ENCODE results near the gene COMT. TPM values are rescaled to one million over a fixed set of nuclear protein-coding genes. Genes with fewer than 3 reads are reported as not detected.
"Not testable (repeated sequence)": the region's sequence is repeated elsewhere in the genome, so short reads cannot be mapped to it uniquely, and the experiment has no call there.

The COMT gene
- total RNA-seq, 1 donor from 2014 or later: 175 TPM

DNA sequence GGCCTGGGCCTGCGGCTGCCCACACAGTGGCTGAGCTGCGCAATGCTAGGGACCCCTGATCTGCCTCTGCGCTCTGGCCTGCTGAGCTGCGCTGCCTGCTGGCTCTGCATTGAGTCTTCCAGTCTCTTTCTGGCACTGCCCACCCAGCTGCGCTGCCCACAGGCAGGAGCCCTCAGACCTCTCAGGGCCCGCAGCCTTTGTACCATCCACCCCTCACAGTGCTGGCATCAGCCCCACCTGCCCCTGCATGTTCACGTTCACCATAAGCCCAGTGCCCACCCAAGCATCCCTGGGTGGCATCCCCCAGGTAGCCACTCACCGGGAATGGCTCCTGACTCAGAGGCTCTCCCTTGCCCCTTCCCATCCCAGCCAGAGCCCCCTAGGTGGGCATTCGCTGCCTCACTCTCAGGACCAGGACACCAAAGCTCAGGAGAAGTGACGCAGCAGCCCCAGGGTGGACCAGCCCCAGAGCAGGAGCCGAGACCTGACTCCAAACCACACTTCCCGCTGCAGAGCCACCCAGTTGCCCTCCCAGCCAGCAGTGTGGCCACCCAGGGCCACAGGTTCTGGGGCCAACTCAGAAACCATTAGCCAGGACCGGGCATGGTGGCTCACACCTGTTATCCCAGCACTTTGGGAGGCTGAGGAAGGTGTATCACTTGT lies 21.7 kb upstream of the COMT start:
- no peaks in the 10 kb centered on the region for H3K4me1 ChIP-seq
- H3K4me3 ChIP-seq: no peak overlapping the region
- no peak for ATAC-seq
- no peaks in the 10 kb centered on the region for H3K27me3 ChIP-seq
- H3K36me3 ChIP-seq: peaks cover 36% of the 10 kb centered on the region
- TF ChIP-seq, protein P1, sequence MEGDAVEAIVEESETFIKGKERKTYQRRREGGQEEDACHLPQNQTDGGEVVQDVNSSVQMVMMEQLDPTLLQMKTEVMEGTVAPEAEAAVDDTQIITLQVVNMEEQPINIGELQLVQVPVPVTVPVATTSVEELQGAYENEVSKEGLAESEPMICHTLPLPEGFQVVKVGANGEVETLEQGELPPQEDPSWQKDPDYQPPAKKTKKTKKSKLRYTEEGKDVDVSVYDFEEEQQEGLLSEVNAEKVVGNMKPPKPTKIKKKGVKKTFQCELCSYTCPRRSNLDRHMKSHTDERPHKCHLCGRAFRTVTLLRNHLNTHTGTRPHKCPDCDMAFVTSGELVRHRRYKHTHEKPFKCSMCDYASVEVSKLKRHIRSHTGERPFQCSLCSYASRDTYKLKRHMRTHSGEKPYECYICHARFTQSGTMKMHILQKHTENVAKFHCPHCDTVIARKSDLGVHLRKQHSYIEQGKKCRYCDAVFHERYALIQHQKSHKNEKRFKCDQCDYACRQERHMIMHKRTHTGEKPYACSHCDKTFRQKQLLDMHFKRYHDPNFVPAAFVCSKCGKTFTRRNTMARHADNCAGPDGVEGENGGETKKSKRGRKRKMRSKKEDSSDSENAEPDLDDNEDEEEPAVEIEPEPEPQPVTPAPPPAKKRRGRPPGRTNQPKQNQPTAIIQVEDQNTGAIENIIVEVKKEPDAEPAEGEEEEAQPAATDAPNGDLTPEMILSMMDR (IDR thresholded peaks at IDR 0.05): no peak
- intact Hi-C loops (cut with DNase I): no loop called here
- H3K27ac ChIP-seq: no peak overlapping the region
- no peaks in the 10 kb centered on the region for H3K9me3 ChIP-seq
- DNase-seq: no peak

DNA sequence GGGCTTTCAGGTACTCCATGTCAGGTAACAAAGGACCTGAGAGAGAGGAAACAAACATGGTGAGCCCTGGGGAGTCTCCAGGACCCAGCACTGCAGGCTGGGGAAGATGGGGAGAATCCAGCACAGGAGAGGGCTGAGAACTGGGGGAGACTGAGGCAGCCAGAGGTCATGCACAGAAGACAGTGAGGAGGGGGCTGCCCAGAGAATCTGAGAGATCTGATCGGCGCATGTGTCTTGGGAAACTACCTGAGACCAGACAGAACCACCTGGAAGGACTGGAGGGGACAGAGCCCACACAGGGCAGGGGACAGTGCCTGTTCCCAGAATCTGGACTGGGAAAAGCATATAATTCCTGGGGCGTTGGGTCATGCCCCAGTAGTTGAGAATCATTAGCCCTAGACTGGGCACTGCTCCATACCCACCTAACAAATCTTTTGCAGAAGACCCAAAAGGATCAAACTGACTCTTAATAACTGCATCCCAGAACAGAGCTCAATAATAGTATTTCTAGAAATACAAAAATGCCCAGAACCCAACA lies 20.0 kb upstream of the COMT start:
- H3K4me1 ChIP-seq: no peaks in the 10 kb centered on the region
- DNase-seq (no peak), ATAC-seq (no peak)
- peaks cover 25% of the 10 kb centered on the region for H3K36me3 ChIP-seq
- no peak overlapping the region for H3K27ac ChIP-seq
- H3K27me3 ChIP-seq: no peaks in the 10 kb centered on the region
- TF ChIP-seq, protein P1 (IDR thresholded peaks at IDR 0.05): no peak
- intact Hi-C loops (cut with DNase I): no loop called here
- H3K4me3 ChIP-seq: no peak overlapping the region
- H3K9me3 ChIP-seq: no peaks in the 10 kb centered on the region

DNA sequence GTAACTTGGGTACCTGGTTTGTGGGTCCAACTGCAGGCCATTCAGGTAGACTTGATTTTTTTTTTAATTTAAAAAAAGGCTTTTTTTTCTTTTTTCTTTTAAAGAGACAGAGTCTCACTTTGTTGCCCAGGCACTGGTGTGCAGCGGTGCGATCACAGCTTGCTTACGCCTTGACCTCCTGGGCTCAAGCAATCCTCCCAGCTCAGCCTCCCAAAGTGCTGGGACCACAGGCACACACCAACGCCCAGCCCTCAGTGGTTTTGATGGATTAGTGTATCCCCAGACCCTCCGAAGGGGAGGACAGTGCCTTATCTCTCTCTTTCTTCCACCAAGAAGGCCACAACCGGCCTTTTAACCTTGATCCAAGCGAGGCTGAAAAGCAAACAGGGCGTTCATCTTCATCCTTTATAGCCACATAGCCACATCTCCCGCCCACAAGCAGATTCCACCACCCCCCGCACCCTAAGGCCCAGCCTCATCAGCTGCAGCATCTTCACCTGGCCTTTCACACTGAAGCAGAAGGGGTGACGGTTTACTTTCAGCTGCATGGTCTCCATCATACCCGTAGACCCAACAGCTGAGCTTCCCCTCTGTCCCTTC lies 17.6 kb upstream of the COMT start:
- Histone ChIP-seq H3K9me3 (no peaks in the 10 kb centered on the region), H3K27ac (no peak overlapping the region), H3K4me1 (no peaks in the 10 kb centered on the region), H3K4me3 (no peak overlapping the region), H3K36me3 (peaks cover 3% of the 10 kb centered on the region), H3K27me3 (no peaks in the 10 kb centered on the region)
- TF ChIP-seq, protein P1 (IDR thresholded peaks at IDR 0.05): no peak
- no peak for ATAC-seq
- DNase-seq: no peak
- intact Hi-C loops (cut with DNase I): no loop called here

DNA sequence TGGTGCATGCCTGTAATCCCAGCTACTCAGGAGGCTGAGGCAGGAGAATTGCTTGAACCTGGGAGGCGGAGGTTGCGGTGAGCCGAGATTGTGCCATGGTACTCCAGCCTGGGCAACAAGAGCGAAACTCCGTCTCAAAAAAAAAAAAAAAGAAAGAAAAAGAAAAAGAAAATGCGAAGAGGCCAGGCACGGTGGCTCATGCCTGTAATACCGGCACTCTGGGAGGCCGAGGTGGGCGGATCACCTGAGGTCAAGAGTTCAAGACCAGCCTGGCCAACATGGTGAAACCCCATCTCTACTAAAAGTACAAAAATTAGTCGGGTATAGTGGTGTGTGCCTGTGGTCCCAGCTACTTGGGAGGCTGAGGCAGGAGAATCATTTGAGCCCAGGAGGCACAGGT lies 15.5 kb upstream of the COMT start:
- peak; percentile 16 for DNase-seq
- H3K27ac ChIP-seq: not testable (repeated sequence)

DNA sequence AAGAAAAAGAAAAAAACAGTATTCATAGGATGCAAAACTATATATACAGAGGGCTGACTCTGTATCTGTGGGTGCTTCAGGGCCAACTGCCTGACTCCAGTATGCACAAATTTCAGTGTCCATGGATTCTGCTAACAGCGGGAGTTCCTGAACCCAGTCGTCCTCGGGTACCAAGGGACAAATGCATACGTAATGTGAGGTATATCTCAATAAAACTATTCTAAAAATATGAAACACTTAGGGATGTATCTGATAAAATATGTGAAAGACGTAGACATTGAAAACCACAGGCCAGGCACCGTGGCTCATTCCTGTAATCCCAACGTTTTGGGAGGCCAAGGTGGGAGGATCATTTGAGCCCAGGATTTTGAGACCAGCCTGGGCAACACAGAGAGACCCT lies 13.9 kb upstream of the COMT start:
- intact Hi-C loops (cut with DNase I): no loop called here

More for the DNA sequence above, 15.5 kb upstream of the COMT start:
- intact Hi-C loops (cut with DNase I); H3K4me1 ChIP-seq; H3K4me3 ChIP-seq; H3K9me3 ChIP-seq; ATAC-seq; H3K27me3 ChIP-seq; H3K36me3 ChIP-seq: not testable (repeated sequence)

DNA sequence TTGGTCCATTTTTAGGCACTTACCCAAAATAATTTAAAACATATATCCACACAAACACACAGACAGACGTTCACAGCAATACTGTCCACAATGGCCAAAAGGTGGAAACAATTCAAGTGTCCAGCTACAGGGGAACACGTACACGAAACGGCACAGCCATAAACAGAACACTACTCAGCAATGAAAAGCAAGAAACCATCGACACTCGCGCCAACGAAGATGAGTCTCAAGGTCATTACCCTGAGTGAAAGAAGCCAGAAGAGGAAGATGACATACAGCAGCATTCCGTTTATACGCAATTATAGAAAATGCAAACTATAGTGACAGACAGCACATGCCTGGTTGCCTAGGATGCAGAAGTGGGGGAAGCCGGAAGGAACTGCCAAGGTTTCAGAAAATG lies 13.4 kb upstream of the COMT start:
- no peak for DNase-seq
- ATAC-seq: peak; percentile 46

More for the DNA sequence above, 13.9 kb upstream of the COMT start:
- DNase-seq (no peak), ATAC-seq (no peak)
- no peaks in the 10 kb centered on the region for H3K9me3 ChIP-seq
- no peaks in the 10 kb centered on the region for H3K36me3 ChIP-seq
- H3K4me3 ChIP-seq: no peak overlapping the region
- H3K27ac ChIP-seq: no peak overlapping the region
- H3K27me3 ChIP-seq: no peaks in the 10 kb centered on the region
- TF ChIP-seq, protein P1 (IDR thresholded peaks at IDR 0.05): no peak
- peaks cover 2% of the 10 kb centered on the region for H3K4me1 ChIP-seq

More for the DNA sequence above, 13.4 kb upstream of the COMT start:
- Histone ChIP-seq H3K27me3 (no peaks in the 10 kb centered on the region), H3K4me3 (no peak overlapping the region), H3K9me3 (no peaks in the 10 kb centered on the region), H3K4me1 (peaks cover 6% of the 10 kb centered on the region), H3K36me3 (no peaks in the 10 kb centered on the region), H3K27ac (no peak overlapping the region)
- TF ChIP-seq, protein P1 (IDR thresholded peaks at IDR 0.05): no peak
- intact Hi-C loops (cut with DNase I): no loop called here
